GM12878 (cell line): ENCODE measurements around the gene RAD51B. TPM values are rescaled to one million over a fixed set of nuclear protein-coding genes. Genes with fewer than 3 reads are reported as not detected.

Experiments used
- CBX5 ChIP-seq: sonication (generic); IDR thresholded peaks from 2 replicates; pipeline ENCODE4 v1.6.1; 2016; ENCODE audit warnings: low read depth, moderate library complexity, mild to moderate bottlenecking, inconsistent platforms
- CHD2 ChIP-seq: IDR thresholded peaks from 2 replicates; pipeline ENCODE4 v1.6.1; 2011; ENCODE audit warnings: low read depth, low read length, improper control_type of control experiment, borderline replicate concordance
- E2F4 ChIP-seq: IDR thresholded peaks from 2 replicates; pipeline ENCODE4 v1.6.1; 2012; ENCODE audit warnings: low read depth, low read length, improper control_type of control experiment
- FOS ChIP-seq: IDR thresholded peaks from 3 replicates; pipeline ENCODE4 v1.6.1; 2011; ENCODE audit warnings: borderline replicate concordance; ENCODE audit not compliant: insufficient read length; ENCODE audit errors: extremely low read depth
- GATAD2B ChIP-seq: fragments of 450-650 bp; conservative IDR thresholded peaks from 2 replicates; pipeline ENCODE4 v1.6.1; 2017; ENCODE audit warnings: low read depth, mild to moderate bottlenecking, moderate library complexity
- HSF1 ChIP-seq: fragments of 150-350 bp; IDR thresholded peaks from 2 replicates; pipeline ENCODE4 v1.6.1; 2014; ENCODE audit warnings: mild to moderate bottlenecking, low read depth, low read length
- POLR2A ChIP-seq: IDR thresholded peaks from 2 replicates; pipeline ENCODE4 v1.6.1; 2011; ENCODE audit warnings: low read depth, mild to moderate bottlenecking, low read length
- RELA ChIP-seq: fragments of 450-650 bp; IDR thresholded peaks from 2 replicates; pipeline ENCODE4 v1.8.0; 2014; ENCODE audit warnings: borderline replicate concordance; ENCODE audit not compliant: partially characterized antibody
- TBL1XR1 ChIP-seq: IDR thresholded peaks from 2 replicates; pipeline ENCODE4 v1.6.1; 2012; ENCODE audit warnings: low read depth, low read length, improper control_type of control experiment
- USF1 ChIP-seq: IDR thresholded peaks from 2 replicates; pipeline ENCODE4 v1.6.1; 2011; ENCODE audit warnings: borderline replicate concordance, low read depth, mild to moderate bottlenecking, moderate library complexity, mixed read lengths, low read length; ENCODE audit not compliant: insufficient read depth; ENCODE audit errors: extremely low read length
- YY1 ChIP-seq: IDR thresholded peaks from 2 replicates; pipeline ENCODE4 v1.6.1; 2011; ENCODE audit warnings: low read depth, mild to moderate bottlenecking, low read length
- ZBTB4 ChIP-seq: fragments of 450-650 bp; formaldehyde crosslinking; IDR thresholded peaks from 2 replicates; pipeline ENCODE4 v1.4.0; 2022; ENCODE audit warnings: mild to moderate bottlenecking, moderate library complexity
- polyA plus RNA-seq, 11 experiments: library from polyadenylated mRNA; depleted of rRNA in 4 of 11; unstranded in 6 of 11; stranded (reverse) in 5 of 11; fragments of >200 nt; fragmentation: Nextera tagmentation in 4 of 11; fragmentation: Illumina TruSeq in 1 of 11; extraction: Ambion mirVana in 4 of 11; extraction: Trizol in 1 of 11; gene quantifications; 1 replicate in 1 of 11; 2 replicates in 10 of 11; pipeline versions ENCODE4 v1.2.1 to v1.2.3, GENCODE V29; 2011 to 2016; ENCODE audit warnings: inconsistent platforms in 2 of 11, missing spikeins in 2 of 11, low read depth in 1 of 11
- total RNA-seq, 4 experiments: library from RNA; depleted of rRNA in 3 of 4; stranded (reverse); fragments of >200 nt in 3 of 4; fragmentation: Illumina TruSeq in 1 of 4; extraction: Trizol in 1 of 4; gene quantifications; 2 replicates each; pipeline versions ENCODE4 v1.2.1 to v1.2.3, GENCODE V29; 2013 to 2021

The RAD51B gene
- total and polyA plus RNA-seq, 10 of the 15 experiments (the other 5 are each of a cell fraction or from before 2014, with no cell fraction given), result 9.8 to 26.8 (median 21.3) TPM

GRCh38 chr14:68416171-68416570 lies 596.6 kb downstream of the RAD51B start (continued):
- no peak for TF ChIP-seq POLR2A
- no peak for TF ChIP-seq HSF1
- no peak for TF ChIP-seq CHD2
- TF ChIP-seq ZBTB4 (CRISPR knock-in tag), result no peak
- no peak for TF ChIP-seq USF1
- no peak for TF ChIP-seq E2F4
- TF ChIP-seq FOS, result no peak
- no peak for TF ChIP-seq CBX5
- no peak for TF ChIP-seq GATAD2B
- no peak for TF ChIP-seq RELA
- no peak for TF ChIP-seq TBL1XR1
- no peak for TF ChIP-seq YY1
- TF ChIP-seq, all 136 proteins: peak for 0
